Endothelial cell (in vitro differentiated cells): ENCODE measurements around the gene TEAD2. TPM values are rescaled to one million over a fixed set of nuclear protein-coding genes. Genes with fewer than 3 reads are reported as not detected.

Source experiments
- DNase-seq: peaks from one replicate; pipeline ENCODE4 v3.0.0; 2021; ENCODE audit warnings: low spot score
- H3K27ac Mint-ChIP-seq: one replicate; pipeline ENCODE4 v1.8.0; 2021; ENCODE audit warnings: mixed read lengths, inconsistent platforms; ENCODE audit not compliant: unreplicated experiment
- H3K27me3 Mint-ChIP-seq: one replicate; pipeline ENCODE4 v1.8.0; 2021; ENCODE audit warnings: mild to moderate bottlenecking, moderate library complexity, mixed read lengths, inconsistent platforms; ENCODE audit not compliant: unreplicated experiment
- H3K36me3 Mint-ChIP-seq: one replicate; pipeline ENCODE4 v1.8.0; 2021; ENCODE audit warnings: mild to moderate bottlenecking, low read depth, mixed read lengths, inconsistent platforms; ENCODE audit not compliant: unreplicated experiment
- H3K4me1 Mint-ChIP-seq: one replicate; pipeline ENCODE4 v1.8.0; 2021; ENCODE audit warnings: mild to moderate bottlenecking, mixed read lengths, inconsistent platforms; ENCODE audit not compliant: unreplicated experiment
- H3K4me3 Mint-ChIP-seq: one replicate; pipeline ENCODE4 v1.8.0; 2021; ENCODE audit warnings: mild to moderate bottlenecking, mixed read lengths, inconsistent platforms; ENCODE audit not compliant: unreplicated experiment
- H3K9me3 Mint-ChIP-seq: one replicate; pipeline ENCODE4 v1.8.0; 2021; ENCODE audit warnings: mixed read lengths, inconsistent platforms; ENCODE audit not compliant: unreplicated experiment
- total RNA-seq: library from RNA; stranded (reverse); fragmentation: NEBNext Ultra II Directional; extraction: Animal tissue kit (Norgen Biotek cat#: 25700); gene quantifications from one replicate; pipeline ENCODE4 v1.2.1, GENCODE V29; 2021; ENCODE audit not compliant: unreplicated experiment
- TF ChIP-seq, protein P1 (sequence below): fragments of 200-600 bp; sonication (generic); IDR thresholded peaks from one replicate; pipeline ENCODE4 v1.5.0; 2021; ENCODE audit warnings: antibody characterized with exemption; ENCODE audit not compliant: unreplicated experiment

TEAD2 gene
- total RNA-seq, 1 donor from 2014 or later, result 167 TPM

DNA sequence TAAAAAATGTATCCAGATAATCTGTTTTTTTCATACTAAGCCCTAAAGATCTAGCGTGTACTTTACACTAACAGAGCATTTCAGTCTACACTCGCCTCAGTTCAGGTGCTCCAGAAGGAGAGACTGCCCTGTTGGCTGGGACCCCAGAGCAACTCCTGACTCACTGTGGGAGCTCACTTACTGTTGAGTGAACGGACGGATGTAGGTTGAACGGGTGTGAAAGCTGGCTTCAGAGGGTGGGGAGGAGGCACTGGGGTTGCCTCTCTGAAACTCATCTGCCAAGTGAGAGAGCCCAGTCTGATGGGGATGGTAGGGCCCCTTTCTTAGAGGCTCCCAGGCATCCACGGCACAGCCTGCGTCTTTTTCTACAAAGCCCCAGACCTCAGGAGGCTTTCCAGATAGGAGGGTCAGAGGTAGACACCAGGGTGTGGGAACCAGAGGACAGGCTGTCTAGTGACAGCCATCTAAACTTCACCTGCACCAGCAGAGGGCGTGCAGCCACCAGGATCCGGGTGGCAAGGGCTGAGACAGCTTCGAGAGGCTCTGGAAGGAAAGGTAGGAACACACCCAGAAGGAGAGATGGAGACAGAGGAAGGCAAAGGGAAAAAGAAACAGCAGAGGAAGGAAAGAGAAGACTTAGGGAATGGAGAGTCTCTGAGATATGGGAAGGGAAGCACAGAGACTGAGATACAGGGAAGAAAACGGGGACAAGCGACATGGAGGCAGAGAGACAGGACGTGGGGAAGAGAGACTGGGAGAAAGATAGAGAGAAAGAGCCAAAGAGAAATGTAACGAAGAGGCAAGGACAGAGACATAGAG lies 29.6 kb upstream of the TEAD2 start:
- peaks cover 7% of the 10 kb centered on the region for H3K36me3 Mint-ChIP-seq
- H3K27ac Mint-ChIP-seq, result no peak overlapping the region
- peaks cover 18% of the 10 kb centered on the region for H3K27me3 Mint-ChIP-seq
- no peaks in the 10 kb centered on the region for H3K9me3 Mint-ChIP-seq
- H3K4me3 Mint-ChIP-seq, result no peak overlapping the region
- peaks cover 5% of the 10 kb centered on the region for H3K4me1 Mint-ChIP-seq
- DNase-seq, result peak; percentile 76
- TF ChIP-seq, protein P1, sequence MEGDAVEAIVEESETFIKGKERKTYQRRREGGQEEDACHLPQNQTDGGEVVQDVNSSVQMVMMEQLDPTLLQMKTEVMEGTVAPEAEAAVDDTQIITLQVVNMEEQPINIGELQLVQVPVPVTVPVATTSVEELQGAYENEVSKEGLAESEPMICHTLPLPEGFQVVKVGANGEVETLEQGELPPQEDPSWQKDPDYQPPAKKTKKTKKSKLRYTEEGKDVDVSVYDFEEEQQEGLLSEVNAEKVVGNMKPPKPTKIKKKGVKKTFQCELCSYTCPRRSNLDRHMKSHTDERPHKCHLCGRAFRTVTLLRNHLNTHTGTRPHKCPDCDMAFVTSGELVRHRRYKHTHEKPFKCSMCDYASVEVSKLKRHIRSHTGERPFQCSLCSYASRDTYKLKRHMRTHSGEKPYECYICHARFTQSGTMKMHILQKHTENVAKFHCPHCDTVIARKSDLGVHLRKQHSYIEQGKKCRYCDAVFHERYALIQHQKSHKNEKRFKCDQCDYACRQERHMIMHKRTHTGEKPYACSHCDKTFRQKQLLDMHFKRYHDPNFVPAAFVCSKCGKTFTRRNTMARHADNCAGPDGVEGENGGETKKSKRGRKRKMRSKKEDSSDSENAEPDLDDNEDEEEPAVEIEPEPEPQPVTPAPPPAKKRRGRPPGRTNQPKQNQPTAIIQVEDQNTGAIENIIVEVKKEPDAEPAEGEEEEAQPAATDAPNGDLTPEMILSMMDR, result peak; percentile 51

DNA sequence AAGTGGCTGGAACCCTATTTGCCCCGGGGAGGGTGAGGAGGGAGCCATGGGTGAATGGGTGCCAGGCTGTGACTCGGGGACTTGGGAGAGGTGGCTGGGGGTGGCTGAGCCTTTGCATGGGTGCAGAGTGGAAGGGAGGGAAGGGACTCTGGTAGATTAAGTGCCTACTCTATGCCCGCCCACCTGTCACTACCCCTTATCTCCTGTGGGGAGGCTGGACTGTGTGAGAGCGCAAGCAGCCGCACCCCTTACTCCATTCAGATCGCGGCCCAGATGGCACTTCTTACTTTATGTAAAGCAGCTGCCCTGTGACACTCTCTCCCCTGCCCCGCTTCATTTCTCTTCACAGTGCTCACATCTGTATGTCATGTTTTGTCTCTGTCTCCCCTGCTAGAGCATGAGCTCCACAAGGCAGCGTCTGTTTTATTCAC lies 28.7 kb upstream of the TEAD2 start:
- TF ChIP-seq, protein P1, result no peak
- DNase-seq, result no peak
- no peak overlapping the region for H3K27ac Mint-ChIP-seq
- no peak overlapping the region for H3K4me3 Mint-ChIP-seq
- H3K9me3 Mint-ChIP-seq, result no peaks in the 10 kb centered on the region
- peaks cover 13% of the 10 kb centered on the region for H3K27me3 Mint-ChIP-seq
- H3K4me1 Mint-ChIP-seq, result peaks cover 5% of the 10 kb centered on the region
- peaks cover 7% of the 10 kb centered on the region for H3K36me3 Mint-ChIP-seq

DNA sequence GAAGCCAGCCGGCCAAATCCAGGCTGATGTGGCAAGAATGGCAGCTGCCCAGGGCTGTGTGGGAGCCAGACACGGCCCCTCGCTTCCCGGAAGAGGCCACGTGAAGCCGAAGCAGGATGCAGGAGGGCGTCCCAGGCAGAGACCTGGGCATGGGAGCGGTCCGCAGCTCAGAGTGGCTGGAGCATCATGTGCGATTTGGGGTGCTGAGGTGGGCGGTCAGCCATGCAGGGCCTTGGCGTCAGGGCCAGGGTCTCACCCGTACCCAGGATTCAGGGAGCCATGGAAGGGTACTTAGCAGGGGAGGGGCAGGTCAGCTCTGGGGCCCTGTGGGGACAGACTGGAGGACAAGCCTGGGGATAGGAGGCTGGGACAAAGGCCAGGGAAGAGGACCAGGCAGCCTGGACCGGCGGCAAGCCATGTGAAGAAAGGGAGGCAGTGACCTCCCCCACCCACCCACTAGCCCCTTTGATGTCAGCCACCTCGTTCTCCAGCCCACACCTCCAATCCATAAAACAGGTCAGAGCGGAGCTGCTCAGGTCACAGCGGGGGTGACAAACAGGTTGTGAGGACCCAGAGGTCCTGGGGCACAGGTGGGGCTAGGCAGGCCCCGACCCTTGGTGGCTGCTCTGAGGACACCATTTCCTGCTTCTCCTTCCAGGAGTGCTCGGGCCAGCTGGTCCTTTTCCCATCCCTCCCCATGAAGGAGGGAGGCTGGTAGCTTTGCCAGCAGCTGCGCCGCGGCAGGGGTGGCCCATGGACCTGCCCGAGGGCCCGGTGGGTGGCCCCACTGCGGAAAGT lies 28.1 kb upstream of the TEAD2 start:
- no peaks in the 10 kb centered on the region for H3K9me3 Mint-ChIP-seq
- peaks cover 13% of the 10 kb centered on the region for H3K27me3 Mint-ChIP-seq
- no peak overlapping the region for H3K27ac Mint-ChIP-seq
- DNase-seq, result no peak
- TF ChIP-seq, protein P1, result no peak
- H3K36me3 Mint-ChIP-seq, result peaks cover 7% of the 10 kb centered on the region
- H3K4me3 Mint-ChIP-seq, result no peak overlapping the region
- peaks cover 5% of the 10 kb centered on the region for H3K4me1 Mint-ChIP-seq

DNA sequence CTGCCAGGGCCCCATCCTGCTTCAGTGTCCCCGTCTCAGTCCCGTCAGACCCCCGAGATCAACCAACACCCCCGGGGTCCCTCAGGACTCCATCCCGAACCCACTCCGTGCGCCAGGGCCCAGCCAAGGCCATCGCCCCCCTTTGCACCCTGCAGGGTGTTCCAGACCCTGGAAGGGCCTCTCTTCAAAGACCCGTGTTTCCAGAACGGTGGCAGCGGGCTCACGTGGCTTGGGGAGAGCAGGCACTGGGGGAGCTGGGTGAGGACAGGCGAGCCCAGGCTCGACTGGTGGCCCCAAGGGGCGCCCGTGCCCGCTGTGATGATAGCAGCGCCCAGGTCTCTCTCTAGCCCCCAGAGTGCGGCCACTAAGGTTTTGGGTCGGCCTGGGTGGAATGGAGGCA lies 27.2 kb upstream of the TEAD2 start:
- H3K4me3 Mint-ChIP-seq, result no peak overlapping the region
- H3K27ac Mint-ChIP-seq, result no peak overlapping the region
- H3K27me3 Mint-ChIP-seq, result peaks cover 11% of the 10 kb centered on the region
- peaks cover 5% of the 10 kb centered on the region for H3K4me1 Mint-ChIP-seq
- peaks cover 7% of the 10 kb centered on the region for H3K36me3 Mint-ChIP-seq
- TF ChIP-seq, protein P1, result no peak
- no peak for DNase-seq
- no peaks in the 10 kb centered on the region for H3K9me3 Mint-ChIP-seq
